OCI-LY3 (cell line): Measurements from ENCODE around the gene TOX3.

Experiments
- EZH2phosphoT487 ChIP-seq: fragments of 200-600 bp; shearing (Covaris generic); IDR thresholded peaks from 2 replicates; pipeline ENCODE4 v1.6.1; 2018; ENCODE audit warnings: antibody characterized with exemption, mixed run types, low read depth
- TF ChIP-seq, protein P1 (sequence below): fragments of 200-600, 300-600 bp; sonication (generic); IDR thresholded peaks from 2 replicates; pipeline ENCODE4 v1.5.1; 2014; ENCODE audit warnings: antibody characterized with exemption, low read length, low read depth

DNA sequence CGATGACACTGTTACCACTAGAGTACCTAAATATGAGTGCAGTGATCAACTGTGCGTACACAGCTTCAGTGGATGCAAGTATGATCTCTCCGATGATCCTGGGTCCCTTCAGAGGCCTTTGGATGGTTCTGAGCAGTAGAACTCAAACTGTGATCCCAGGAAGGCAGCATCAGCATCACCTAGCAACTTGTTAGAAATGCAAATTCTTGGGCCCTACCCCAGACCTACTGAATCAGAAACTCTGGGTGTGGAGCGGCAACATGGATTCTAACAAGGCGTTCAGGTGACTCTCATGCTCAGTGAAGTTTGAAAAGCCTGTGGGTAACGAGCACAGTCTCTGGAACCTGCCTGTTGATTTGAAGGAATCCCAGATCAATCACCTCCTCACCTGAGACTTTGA, 25.4 kb downstream of the TOX3 start:
- TF ChIP-seq, protein P1, sequence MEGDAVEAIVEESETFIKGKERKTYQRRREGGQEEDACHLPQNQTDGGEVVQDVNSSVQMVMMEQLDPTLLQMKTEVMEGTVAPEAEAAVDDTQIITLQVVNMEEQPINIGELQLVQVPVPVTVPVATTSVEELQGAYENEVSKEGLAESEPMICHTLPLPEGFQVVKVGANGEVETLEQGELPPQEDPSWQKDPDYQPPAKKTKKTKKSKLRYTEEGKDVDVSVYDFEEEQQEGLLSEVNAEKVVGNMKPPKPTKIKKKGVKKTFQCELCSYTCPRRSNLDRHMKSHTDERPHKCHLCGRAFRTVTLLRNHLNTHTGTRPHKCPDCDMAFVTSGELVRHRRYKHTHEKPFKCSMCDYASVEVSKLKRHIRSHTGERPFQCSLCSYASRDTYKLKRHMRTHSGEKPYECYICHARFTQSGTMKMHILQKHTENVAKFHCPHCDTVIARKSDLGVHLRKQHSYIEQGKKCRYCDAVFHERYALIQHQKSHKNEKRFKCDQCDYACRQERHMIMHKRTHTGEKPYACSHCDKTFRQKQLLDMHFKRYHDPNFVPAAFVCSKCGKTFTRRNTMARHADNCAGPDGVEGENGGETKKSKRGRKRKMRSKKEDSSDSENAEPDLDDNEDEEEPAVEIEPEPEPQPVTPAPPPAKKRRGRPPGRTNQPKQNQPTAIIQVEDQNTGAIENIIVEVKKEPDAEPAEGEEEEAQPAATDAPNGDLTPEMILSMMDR, result no peak
- TF ChIP-seq EZH2phosphoT487, result no peak
